ENCODE measurements around the gene ONECUT3. TPM values are rescaled to one million over a fixed set of nuclear protein-coding genes. Genes with fewer than 3 reads are reported as not detected.
"Not testable (repeated sequence)": the region's sequence is repeated elsewhere in the genome, so short reads cannot be mapped to it uniquely, and the experiment has no call there.

ONECUT3 gene
- total RNA-seq (not detected), polyA plus RNA-seq (not detected)
- long read RNA-seq, donor 1: 0 reads
- long read RNA-seq, donor 2: 0 reads
- long read RNA-seq, donor 3: 0 reads

GRCh38 chr19:1752757-1753728, at the start of gene ONECUT3:
Gene ONECUT3, plus strand, starts transcription at chr19:1753506. Its CDS starts 157 bp downstream, at chr19:1753663.
- Histone ChIP-seq H3K36me3 (no peaks in the 10 kb centered on the region), H3K27ac (no peak within 1 kb of the TSS), H3K4me3 (no peak within 1 kb of the TSS), H3K27me3 (peaks cover 75 to 91% (median 89%) of the 10 kb centered on the region in 9 donors), H3K4me1 (peaks cover 3 to 63% (median 15%) of the 10 kb centered on the region in 12 donors), H3K9me3 (no peaks in the 10 kb centered on the region)
- TF ChIP-seq CTCF (IDR thresholded peaks at IDR 0.05): no peak
- TF ChIP-seq POLR2A (IDR thresholded peaks at IDR 0.05): no peak
- intact Hi-C loops (cut with DNase I): no loop called here
- no peak for DNase-seq
- ATAC-seq: no peak
- WGBS, 4 donors: 2 to 10% (median 3%) methylated on average over 4 to 77 of the region's 77 CpGs

- intact Hi-C loops (cut with DNase I): no loop called here
- H3K27me3 ChIP-seq: peaks cover 9 to 54% (median 25%) of the 10 kb centered on the region in 9 donors
- H3K36me3 ChIP-seq: no peaks in the 10 kb centered on the region
- WGBS, 4 donors: 89 to 91% (median 90%) methylated on average over 6 of the region's 6 CpGs
- no peak overlapping the region for H3K4me3 ChIP-seq
- ATAC-seq: no peak
- no peak overlapping the region for H3K27ac ChIP-seq
- no peaks in the 10 kb centered on the region for H3K4me1 ChIP-seq
- DNase-seq: no peak
- TF ChIP-seq POLR2A (IDR thresholded peaks at IDR 0.05): no peak
- no peak for TF ChIP-seq CTCF (IDR thresholded peaks at IDR 0.05)
- no peaks in the 10 kb centered on the region for H3K9me3 ChIP-seq
Observed at GRCh38 chr19:1704339-1704738, 49.0 kb upstream of the ONECUT3 start.

- H3K27me3 ChIP-seq: peaks cover 3 to 51% (median 15%) of the 10 kb centered on the region in 9 donors
- DNase-seq: no peak
- TF ChIP-seq POLR2A (IDR thresholded peaks at IDR 0.05): no peak
- TF ChIP-seq CTCF (IDR thresholded peaks at IDR 0.05): no peak
- H3K27ac ChIP-seq: no peak overlapping the region
- intact Hi-C loops (cut with DNase I): no loop called here
- H3K4me1 ChIP-seq: no peaks in the 10 kb centered on the region
- H3K9me3 ChIP-seq: no peaks in the 10 kb centered on the region
- H3K36me3 ChIP-seq: no peaks in the 10 kb centered on the region
- ATAC-seq: no peak
- 69 to 82% (median 75%) methylated on average over 2 of the region's 2 CpGs for WGBS, 4 donors
- H3K4me3 ChIP-seq: no peak overlapping the region
Observed at GRCh38 chr19:1705367-1705766, 47.9 kb upstream of the ONECUT3 start.

- H3K27ac ChIP-seq; ATAC-seq; intact Hi-C loops (cut with DNase I); H3K9me3 ChIP-seq; H3K4me3 ChIP-seq; H3K36me3 ChIP-seq; DNase-seq; H3K4me1 ChIP-seq: not testable (repeated sequence)
- 75 to 87% (median 85%) methylated on average over 14 of the region's 14 CpGs for WGBS, 4 donors
- peaks cover 0 to 44% (median 4%) of the 10 kb centered on the region in 9 donors for H3K27me3 ChIP-seq
Observed at GRCh38 chr19:1706646-1707045, 46.7 kb upstream of the ONECUT3 start.

All from heart left ventricle (tissue), 16 donors.